NT2/D1 (cell line): ENCODE results near the gene HSPG2.

Experiments used
- SUZ12 ChIP-seq: IDR thresholded peaks from 2 replicates; pipeline ENCODE4 v1.6.1; 2011; ENCODE audit not compliant: insufficient read length, insufficient read depth; ENCODE audit errors: extremely low read depth
- YY1 ChIP-seq: IDR thresholded peaks from 2 replicates; pipeline ENCODE4 v1.6.1; 2011; ENCODE audit not compliant: insufficient read length, insufficient read depth
- ZNF274 ChIP-seq: IDR thresholded peaks from 2 replicates; pipeline ENCODE4 v1.6.1; 2011; ENCODE audit warnings: mild to moderate bottlenecking, low read depth, low read length

- TF ChIP-seq ZNF274 (no peak), SUZ12 (no peak), YY1 (no peak)
Observed at GRCh38 chr1:21783679-21784603, 153.2 kb downstream of the HSPG2 start.
